Thyroid gland (tissue), 4 donors: ENCODE results near the gene OLA1.

Experiments
- CTCF ChIP-seq, 6 experiments: fragments of 200-600 bp in 3 of 6; fragments of 450-650 bp in 3 of 6; sonication (generic) in 3 of 6; IDR thresholded peaks; one replicate each; pipeline ENCODE4 v1.5.1; 2016 to 2019; ENCODE audit warnings: antibody characterized with exemption in 6 of 6, mild to moderate bottlenecking in 2 of 6, inconsistent platforms in 1 of 6, moderate library complexity in 1 of 6
- POLR2A ChIP-seq, 2 donors: fragments of 450-650 bp; IDR thresholded peaks; one replicate each; pipeline ENCODE4 v1.6.1; 2017; ENCODE audit warnings: antibody characterized with exemption in 2 of 2, mild to moderate bottlenecking in 2 of 2, moderate library complexity in 1 of 2

- TF ChIP-seq CTCF (IDR thresholded peaks at IDR 0.05) (no peak), POLR2A (IDR thresholded peaks at IDR 0.05) (no peak)
Observed at GRCh38 chr2:174183076-174183475, 65.3 kb downstream of the OLA1 start.
